GM23338 (cell line): Measurements from ENCODE around the gene HERPUD2. TPM values are rescaled to one million over a fixed set of nuclear protein-coding genes. Genes with fewer than 3 reads are reported as not detected.
A peak's percentile ranks its signal among the peaks of the same experiment; 100 is the strongest.

Experiments
- ATAC-seq: fragments of 200-7000 bp; cut with Tn5 transposase; 3 replicates; pipeline ENCODE4 v1.9.1; 2020
- DNase-seq: peaks from one replicate; pipeline ENCODE4 v3.0.0-alpha.2; 2015; ENCODE audit warnings: low spot score
- H2AFZ ChIP-seq: fragments of 200-600 bp; sonication (generic); 2 replicates; pipeline ENCODE4 v1.8.0; 2016; ENCODE audit warnings: antibody characterized with exemption, mild to moderate bottlenecking, moderate library complexity
- H3F3A ChIP-seq: fragments of 200-600 bp; sonication (generic); replicated peaks from 2 replicates; pipeline ENCODE4 v1.8.0; 2017; ENCODE audit warnings: antibody characterized with exemption, mixed run types, low read depth
- H3K27ac ChIP-seq: fragments of 200-600 bp; sonication (generic); 2 replicates; pipeline ENCODE4 v1.6.1; 2016; ENCODE audit warnings: low read depth
- H3K27me3 ChIP-seq: fragments of 200-600 bp; sonication (generic); 2 replicates; pipeline ENCODE4 v1.8.0; 2016; ENCODE audit warnings: mild to moderate bottlenecking, mixed run types, moderate library complexity; ENCODE audit not compliant: insufficient read depth
- H3K36me3 ChIP-seq: fragments of 200-600 bp; sonication (generic); 2 replicates; pipeline ENCODE4 v1.8.0; 2016; ENCODE audit warnings: mild to moderate bottlenecking; ENCODE audit not compliant: insufficient read depth
- H3K4me1 ChIP-seq: fragments of 200-600 bp; sonication (generic); 2 replicates; pipeline ENCODE4 v1.8.0; 2016; ENCODE audit warnings: mild to moderate bottlenecking, moderate library complexity; ENCODE audit not compliant: insufficient read depth
- H3K4me2 ChIP-seq: fragments of 200-600 bp; sonication (generic); 2 replicates; pipeline ENCODE4 v1.7.1; 2017; ENCODE audit warnings: mixed run types
- H3K4me3 ChIP-seq: fragments of 200-600 bp; sonication (generic); 2 replicates; pipeline ENCODE4 v1.6.1; 2016; ENCODE audit warnings: mixed run types
- H3K79me2 ChIP-seq: fragments of 200-600 bp; sonication (generic); replicated peaks from 2 replicates; pipeline ENCODE4 v1.8.0; 2017; ENCODE audit warnings: mild to moderate bottlenecking; ENCODE audit not compliant: insufficient read depth
- H3K9me2 ChIP-seq: fragments of 200-600 bp; sonication (generic); 2 replicates; pipeline ENCODE4 v1.8.0; 2017; ENCODE audit not compliant: insufficient read depth
- H4K20me1 ChIP-seq: fragments of 200-600 bp; sonication (generic); replicated peaks from 2 replicates; pipeline ENCODE4 v1.8.0; 2017; ENCODE audit warnings: mild to moderate bottlenecking; ENCODE audit not compliant: insufficient read depth
- H3K27ac Mint-ChIP-seq: 2 replicates; pipeline ENCODE4 v1.8.0; 2020; ENCODE audit warnings: inconsistent platforms, mild to moderate bottlenecking, moderate library complexity, mixed read lengths
- H3K27me3 Mint-ChIP-seq: 3 replicates; pipeline ENCODE4 v1.8.0; 2022; ENCODE audit warnings: low read depth, mild to moderate bottlenecking, moderate library complexity, mixed read lengths, inconsistent platforms; ENCODE audit not compliant: insufficient read depth, poor library complexity
- H3K36me3 Mint-ChIP-seq: 3 replicates; pipeline ENCODE4 v1.8.0; 2021; ENCODE audit warnings: low read depth, mild to moderate bottlenecking, inconsistent platforms, moderate library complexity, mixed read lengths
- H3K4me1 Mint-ChIP-seq: 3 replicates; pipeline ENCODE4 v1.8.0; 2020; ENCODE audit warnings: mild to moderate bottlenecking, inconsistent platforms, mixed read lengths
- H3K4me3 Mint-ChIP-seq: 3 replicates; pipeline ENCODE4 v1.8.0; 2021; ENCODE audit warnings: moderate library complexity, mild to moderate bottlenecking, inconsistent platforms, mixed read lengths
- H3K9me3 Mint-ChIP-seq: 3 replicates; pipeline ENCODE4 v1.8.0; 2020; ENCODE audit warnings: moderate library complexity, mild to moderate bottlenecking, inconsistent platforms, mixed read lengths
- CREB1 ChIP-seq: fragments of 250-450 bp; sonication (Bioruptor Pico); IDR thresholded peaks from 2 replicates; pipeline ENCODE4 v1.5.0; 2020; ENCODE audit warnings: low read depth, mild to moderate bottlenecking, moderate library complexity
- EZH2 ChIP-seq: fragments of 200-600 bp; sonication (generic); IDR thresholded peaks from one replicate; pipeline ENCODE4 v1.8.0; 2017; ENCODE audit warnings: antibody characterized with exemption, mild to moderate bottlenecking, low read depth; ENCODE audit not compliant: unreplicated experiment
- EZH2phosphoT487 ChIP-seq: fragments of 200-600 bp; sonication (generic); IDR thresholded peaks from one replicate; pipeline ENCODE4 v1.8.1; 2018; ENCODE audit warnings: antibody characterized with exemption; ENCODE audit not compliant: unreplicated experiment
- NANOG ChIP-seq: IDR thresholded peaks from 2 replicates; pipeline ENCODE4 v1.6.1; 2016; ENCODE audit warnings: antibody characterized with exemption, borderline replicate concordance
- POLR2AphosphoS5 ChIP-seq: IDR thresholded peaks from 2 replicates; pipeline ENCODE4 v1.6.1; 2016; ENCODE audit warnings: antibody characterized with exemption, low read depth
- STAT1 ChIP-seq: IDR thresholded peaks from one replicate; pipeline ENCODE4 v1.6.1; 2016; ENCODE audit warnings: antibody characterized with exemption; ENCODE audit not compliant: unreplicated experiment
- ZNF331 ChIP-seq: fragments of 250-450 bp; sonication (Bioruptor Pico); IDR thresholded peaks from 2 replicates; pipeline ENCODE4 v1.5.0; 2020; ENCODE audit warnings: low read depth, mild to moderate bottlenecking, moderate library complexity
- polyA plus RNA-seq: library from polyadenylated mRNA; unstranded; fragments of >200 nt; fragmentation: Nextera tagmentation; extraction: Ambion mirVana; gene quantifications from 2 replicates; pipeline ENCODE4 v1.2.1, GENCODE V29; 2016
- total RNA-seq: library from RNA; depleted of rRNA; stranded (reverse); fragments of >200 nt; shearing (Covaris generic); gene quantifications from 2 replicates; pipeline ENCODE4 v1.2.3, GENCODE V29; 2014
- TF ChIP-seq, protein P1 (sequence below), 2 experiments: fragments of 200-600 bp in 1 of 2; sonication (generic) in 1 of 2; conservative IDR thresholded peaks; 2 replicates each; pipeline versions ENCODE4 v1.5.1 to v1.6.1; 2016 to 2017; ENCODE audit warnings: antibody characterized with exemption in 2 of 2, low read depth in 2 of 2, mild to moderate bottlenecking in 2 of 2, moderate library complexity in 1 of 2
- TF ChIP-seq, protein P2 (sequence below): IDR thresholded peaks from one replicate; pipeline ENCODE4 v1.6.1; 2018; ENCODE audit warnings: antibody characterized with exemption; ENCODE audit not compliant: unreplicated experiment
- TF ChIP-seq, protein P3 (sequence below): IDR thresholded peaks from 2 replicates; pipeline ENCODE4 v1.6.1; 2016; ENCODE audit warnings: antibody characterized with exemption
- TF ChIP-seq, protein P4 (sequence below): fragments of 250-450 bp; sonication (Bioruptor Pico); IDR thresholded peaks from 2 replicates; pipeline ENCODE4 v1.5.0; 2020; ENCODE audit warnings: mild to moderate bottlenecking, moderate library complexity

Gene HERPUD2
- total and polyA plus RNA-seq, 2 experiments from 2014 or later = 8.0 to 12.0 TPM

GRCh38 chr7:35677582-35678356 lies 17.2 kb downstream of the HERPUD2 start:
- Histone ChIP-seq H3F3A (no peaks in the 10 kb centered on the region), H3K79me2 (peaks cover 20% of the 10 kb centered on the region), H4K20me1 (no peaks in the 10 kb centered on the region), H3K27me3 (no peaks in the 10 kb centered on the region), H3K9me2 (no peaks in the 10 kb centered on the region), H3K27ac (no peak overlapping the region), H3K4me1 (peaks cover 14% of the 10 kb centered on the region), H3K4me2 (no peak overlapping the region), H2AFZ (no peak overlapping the region), H3K36me3 (no peaks in the 10 kb centered on the region), H3K4me3 (no peak overlapping the region)
- no peak for DNase-seq
- H3K9me3 Mint-ChIP-seq = no peaks in the 10 kb centered on the region
- no peaks in the 10 kb centered on the region for H3K27me3 Mint-ChIP-seq
- peak overlapping the region; percentile 79 for H3K27ac Mint-ChIP-seq
- TF ChIP-seq ZNF331 (CRISPR knock-in tag) = no peak
- TF ChIP-seq, protein P1, sequence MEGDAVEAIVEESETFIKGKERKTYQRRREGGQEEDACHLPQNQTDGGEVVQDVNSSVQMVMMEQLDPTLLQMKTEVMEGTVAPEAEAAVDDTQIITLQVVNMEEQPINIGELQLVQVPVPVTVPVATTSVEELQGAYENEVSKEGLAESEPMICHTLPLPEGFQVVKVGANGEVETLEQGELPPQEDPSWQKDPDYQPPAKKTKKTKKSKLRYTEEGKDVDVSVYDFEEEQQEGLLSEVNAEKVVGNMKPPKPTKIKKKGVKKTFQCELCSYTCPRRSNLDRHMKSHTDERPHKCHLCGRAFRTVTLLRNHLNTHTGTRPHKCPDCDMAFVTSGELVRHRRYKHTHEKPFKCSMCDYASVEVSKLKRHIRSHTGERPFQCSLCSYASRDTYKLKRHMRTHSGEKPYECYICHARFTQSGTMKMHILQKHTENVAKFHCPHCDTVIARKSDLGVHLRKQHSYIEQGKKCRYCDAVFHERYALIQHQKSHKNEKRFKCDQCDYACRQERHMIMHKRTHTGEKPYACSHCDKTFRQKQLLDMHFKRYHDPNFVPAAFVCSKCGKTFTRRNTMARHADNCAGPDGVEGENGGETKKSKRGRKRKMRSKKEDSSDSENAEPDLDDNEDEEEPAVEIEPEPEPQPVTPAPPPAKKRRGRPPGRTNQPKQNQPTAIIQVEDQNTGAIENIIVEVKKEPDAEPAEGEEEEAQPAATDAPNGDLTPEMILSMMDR (conservative IDR thresholded peaks at IDR 0.05; ENCODE audit: low read depth in 2 of 2) = no peak
- no peak for TF ChIP-seq STAT1
- TF ChIP-seq EZH2 = no peak
- no peak for TF ChIP-seq CREB1 (CRISPR knock-in tag)
- TF ChIP-seq POLR2AphosphoS5 = no peak
- TF ChIP-seq, protein P2, sequence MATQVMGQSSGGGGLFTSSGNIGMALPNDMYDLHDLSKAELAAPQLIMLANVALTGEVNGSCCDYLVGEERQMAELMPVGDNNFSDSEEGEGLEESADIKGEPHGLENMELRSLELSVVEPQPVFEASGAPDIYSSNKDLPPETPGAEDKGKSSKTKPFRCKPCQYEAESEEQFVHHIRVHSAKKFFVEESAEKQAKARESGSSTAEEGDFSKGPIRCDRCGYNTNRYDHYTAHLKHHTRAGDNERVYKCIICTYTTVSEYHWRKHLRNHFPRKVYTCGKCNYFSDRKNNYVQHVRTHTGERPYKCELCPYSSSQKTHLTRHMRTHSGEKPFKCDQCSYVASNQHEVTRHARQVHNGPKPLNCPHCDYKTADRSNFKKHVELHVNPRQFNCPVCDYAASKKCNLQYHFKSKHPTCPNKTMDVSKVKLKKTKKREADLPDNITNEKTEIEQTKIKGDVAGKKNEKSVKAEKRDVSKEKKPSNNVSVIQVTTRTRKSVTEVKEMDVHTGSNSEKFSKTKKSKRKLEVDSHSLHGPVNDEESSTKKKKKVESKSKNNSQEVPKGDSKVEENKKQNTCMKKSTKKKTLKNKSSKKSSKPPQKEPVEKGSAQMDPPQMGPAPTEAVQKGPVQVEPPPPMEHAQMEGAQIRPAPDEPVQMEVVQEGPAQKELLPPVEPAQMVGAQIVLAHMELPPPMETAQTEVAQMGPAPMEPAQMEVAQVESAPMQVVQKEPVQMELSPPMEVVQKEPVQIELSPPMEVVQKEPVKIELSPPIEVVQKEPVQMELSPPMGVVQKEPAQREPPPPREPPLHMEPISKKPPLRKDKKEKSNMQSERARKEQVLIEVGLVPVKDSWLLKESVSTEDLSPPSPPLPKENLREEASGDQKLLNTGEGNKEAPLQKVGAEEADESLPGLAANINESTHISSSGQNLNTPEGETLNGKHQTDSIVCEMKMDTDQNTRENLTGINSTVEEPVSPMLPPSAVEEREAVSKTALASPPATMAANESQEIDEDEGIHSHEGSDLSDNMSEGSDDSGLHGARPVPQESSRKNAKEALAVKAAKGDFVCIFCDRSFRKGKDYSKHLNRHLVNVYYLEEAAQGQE = no peak
- no peak for TF ChIP-seq EZH2phosphoT487
- TF ChIP-seq, protein P3, sequence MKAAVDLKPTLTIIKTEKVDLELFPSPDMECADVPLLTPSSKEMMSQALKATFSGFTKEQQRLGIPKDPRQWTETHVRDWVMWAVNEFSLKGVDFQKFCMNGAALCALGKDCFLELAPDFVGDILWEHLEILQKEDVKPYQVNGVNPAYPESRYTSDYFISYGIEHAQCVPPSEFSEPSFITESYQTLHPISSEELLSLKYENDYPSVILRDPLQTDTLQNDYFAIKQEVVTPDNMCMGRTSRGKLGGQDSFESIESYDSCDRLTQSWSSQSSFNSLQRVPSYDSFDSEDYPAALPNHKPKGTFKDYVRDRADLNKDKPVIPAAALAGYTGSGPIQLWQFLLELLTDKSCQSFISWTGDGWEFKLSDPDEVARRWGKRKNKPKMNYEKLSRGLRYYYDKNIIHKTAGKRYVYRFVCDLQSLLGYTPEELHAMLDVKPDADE = no peak
- TF ChIP-seq NANOG = no peak
- TF ChIP-seq, protein P4, sequence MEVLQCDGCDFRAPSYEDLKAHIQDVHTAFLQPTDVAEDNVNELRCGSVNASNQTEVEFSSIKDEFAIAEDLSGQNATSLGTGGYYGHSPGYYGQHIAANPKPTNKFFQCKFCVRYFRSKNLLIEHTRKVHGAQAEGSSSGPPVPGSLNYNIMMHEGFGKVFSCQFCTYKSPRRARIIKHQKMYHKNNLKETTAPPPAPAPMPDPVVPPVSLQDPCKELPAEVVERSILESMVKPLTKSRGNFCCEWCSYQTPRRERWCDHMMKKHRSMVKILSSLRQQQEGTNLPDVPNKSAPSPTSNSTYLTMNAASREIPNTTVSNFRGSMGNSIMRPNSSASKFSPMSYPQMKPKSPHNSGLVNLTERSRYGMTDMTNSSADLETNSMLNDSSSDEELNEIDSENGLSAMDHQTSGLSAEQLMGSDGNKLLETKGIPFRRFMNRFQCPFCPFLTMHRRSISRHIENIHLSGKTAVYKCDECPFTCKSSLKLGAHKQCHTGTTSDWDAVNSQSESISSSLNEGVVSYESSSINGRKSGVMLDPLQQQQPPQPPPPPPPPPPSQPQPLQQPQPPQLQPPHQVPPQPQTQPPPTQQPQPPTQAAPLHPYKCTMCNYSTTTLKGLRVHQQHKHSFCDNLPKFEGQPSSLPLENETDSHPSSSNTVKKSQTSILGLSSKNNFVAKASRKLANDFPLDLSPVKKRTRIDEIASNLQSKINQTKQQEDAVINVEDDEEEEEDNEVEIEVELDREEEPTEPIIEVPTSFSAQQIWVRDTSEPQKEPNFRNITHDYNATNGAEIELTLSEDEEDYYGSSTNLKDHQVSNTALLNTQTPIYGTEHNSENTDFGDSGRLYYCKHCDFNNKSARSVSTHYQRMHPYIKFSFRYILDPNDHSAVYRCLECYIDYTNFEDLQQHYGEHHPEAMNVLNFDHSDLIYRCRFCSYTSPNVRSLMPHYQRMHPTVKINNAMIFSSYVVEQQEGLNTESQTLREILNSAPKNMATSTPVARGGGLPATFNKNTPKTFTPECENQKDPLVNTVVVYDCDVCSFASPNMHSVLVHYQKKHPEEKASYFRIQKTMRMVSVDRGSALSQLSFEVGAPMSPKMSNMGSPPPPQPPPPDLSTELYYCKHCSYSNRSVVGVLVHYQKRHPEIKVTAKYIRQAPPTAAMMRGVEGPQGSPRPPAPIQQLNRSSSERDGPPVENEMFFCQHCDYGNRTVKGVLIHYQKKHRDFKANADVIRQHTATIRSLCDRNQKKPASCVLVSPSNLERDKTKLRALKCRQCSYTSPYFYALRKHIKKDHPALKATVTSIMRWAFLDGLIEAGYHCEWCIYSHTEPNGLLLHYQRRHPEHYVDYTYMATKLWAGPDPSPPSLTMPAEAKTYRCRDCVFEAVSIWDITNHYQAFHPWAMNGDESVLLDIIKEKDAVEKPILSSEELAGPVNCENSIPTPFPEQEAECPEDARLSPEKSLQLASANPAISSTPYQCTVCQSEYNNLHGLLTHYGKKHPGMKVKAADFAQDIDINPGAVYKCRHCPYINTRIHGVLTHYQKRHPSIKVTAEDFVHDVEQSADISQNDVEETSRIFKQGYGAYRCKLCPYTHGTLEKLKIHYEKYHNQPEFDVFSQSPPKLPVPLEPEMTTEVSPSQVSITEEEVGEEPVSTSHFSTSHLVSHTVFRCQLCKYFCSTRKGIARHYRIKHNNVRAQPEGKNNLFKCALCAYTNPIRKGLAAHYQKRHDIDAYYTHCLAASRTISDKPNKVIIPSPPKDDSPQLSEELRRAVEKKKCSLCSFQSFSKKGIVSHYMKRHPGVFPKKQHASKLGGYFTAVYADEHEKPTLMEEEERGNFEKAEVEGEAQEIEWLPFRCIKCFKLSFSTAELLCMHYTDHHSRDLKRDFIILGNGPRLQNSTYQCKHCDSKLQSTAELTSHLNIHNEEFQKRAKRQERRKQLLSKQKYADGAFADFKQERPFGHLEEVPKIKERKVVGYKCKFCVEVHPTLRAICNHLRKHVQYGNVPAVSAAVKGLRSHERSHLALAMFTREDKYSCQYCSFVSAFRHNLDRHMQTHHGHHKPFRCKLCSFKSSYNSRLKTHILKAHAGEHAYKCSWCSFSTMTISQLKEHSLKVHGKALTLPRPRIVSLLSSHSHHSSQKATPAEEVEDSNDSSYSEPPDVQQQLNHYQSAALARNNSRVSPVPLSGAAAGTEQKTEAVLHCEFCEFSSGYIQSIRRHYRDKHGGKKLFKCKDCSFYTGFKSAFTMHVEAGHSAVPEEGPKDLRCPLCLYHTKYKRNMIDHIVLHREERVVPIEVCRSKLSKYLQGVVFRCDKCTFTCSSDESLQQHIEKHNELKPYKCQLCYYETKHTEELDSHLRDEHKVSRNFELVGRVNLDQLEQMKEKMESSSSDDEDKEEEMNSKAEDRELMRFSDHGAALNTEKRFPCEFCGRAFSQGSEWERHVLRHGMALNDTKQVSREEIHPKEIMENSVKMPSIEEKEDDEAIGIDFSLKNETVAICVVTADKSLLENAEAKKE (CRISPR knock-in tag) = no peak
- H3K4me3 Mint-ChIP-seq = no peak overlapping the region
- no peaks in the 10 kb centered on the region for H3K36me3 Mint-ChIP-seq
- ATAC-seq = no peak
- peaks cover 37% of the 10 kb centered on the region for H3K4me1 Mint-ChIP-seq
